SK-N-SH treated with all-trans-retinoic acid at 6 μM for 48 hours (cell line): ENCODE measurements around the gene NUDT2.
"Not testable (repeated sequence)": the region's sequence is repeated elsewhere in the genome, so short reads cannot be mapped to it uniquely, and the experiment has no call there.

Source experiments
- ATAC-seq: fragments of 200-7000 bp; cut with Tn5 transposase; 3 replicates; pipeline ENCODE4 v1.9.1; 2020; ENCODE audit warnings: mild to moderate bottlenecking, moderate library complexity
- BACH2 ChIP-seq: fragments of 250-450 bp; sonication (Bioruptor Pico); IDR thresholded peaks from 2 replicates; pipeline ENCODE4 v1.9.0; 2021; ENCODE audit warnings: mild to moderate bottlenecking, borderline replicate concordance
- CREB5 ChIP-seq: fragments of 250-450 bp; sonication (Bioruptor Pico); IDR thresholded peaks from 2 replicates; pipeline ENCODE4 v1.5.1; 2020; ENCODE audit warnings: low read depth, mild to moderate bottlenecking, moderate library complexity
- CSDC2 ChIP-seq: fragments of 250-450 bp; sonication (Bioruptor Pico); IDR thresholded peaks from 2 replicates; pipeline ENCODE4 v1.5.0; 2020; ENCODE audit warnings: mild to moderate bottlenecking, moderate library complexity
- CSRNP3 ChIP-seq: fragments of 250-450 bp; sonication (Bioruptor Pico); IDR thresholded peaks from 2 replicates; pipeline ENCODE4 v1.5.1; 2021; ENCODE audit warnings: mild to moderate bottlenecking, moderate library complexity
- ESRRG ChIP-seq: fragments of 250-450 bp; sonication (Bioruptor Pico); IDR thresholded peaks from 2 replicates; pipeline ENCODE4 v1.6.1; 2021; ENCODE audit warnings: mild to moderate bottlenecking
- ISL1 ChIP-seq: fragments of 250-450 bp; sonication (Bioruptor Pico); IDR thresholded peaks from 2 replicates; pipeline ENCODE4 v2.1.2; 2022; ENCODE audit warnings: mild to moderate bottlenecking, moderate library complexity
- OSR1 ChIP-seq: fragments of 250-450 bp; sonication (Bioruptor Pico); IDR thresholded peaks from 2 replicates; pipeline ENCODE4 v1.8.0; 2022; ENCODE audit warnings: moderate library complexity, mild to moderate bottlenecking, inconsistent platforms
- PATZ1 ChIP-seq: fragments of 250-450 bp; sonication (Bioruptor Pico); IDR thresholded peaks from 2 replicates; pipeline ENCODE4 v1.8.0; 2020; ENCODE audit warnings: mild to moderate bottlenecking, moderate library complexity, borderline replicate concordance
- POU6F1 ChIP-seq: fragments of 250-450 bp; sonication (Bioruptor Pico); IDR thresholded peaks from 2 replicates; pipeline ENCODE4 v1.8.0; 2021; ENCODE audit warnings: low read depth, mild to moderate bottlenecking, moderate library complexity, borderline replicate concordance
- RARB ChIP-seq: fragments of 250-450 bp; sonication (Bioruptor Pico); IDR thresholded peaks from 2 replicates; pipeline ENCODE4 v1.8.0; 2021; ENCODE audit warnings: mild to moderate bottlenecking, moderate library complexity
- SNAI2 ChIP-seq: fragments of 250-450 bp; sonication (Bioruptor Pico); IDR thresholded peaks from 2 replicates; pipeline ENCODE4 v1.5.0; 2020; ENCODE audit warnings: mild to moderate bottlenecking, moderate library complexity
- ZC3H10 ChIP-seq: fragments of 250-450 bp; sonication (Bioruptor Pico); IDR thresholded peaks from 2 replicates; pipeline ENCODE4 v1.5.1; 2021; ENCODE audit warnings: mild to moderate bottlenecking, moderate library complexity
- ZFP3 ChIP-seq: fragments of 250-450 bp; sonication (Bioruptor Pico); IDR thresholded peaks from 2 replicates; pipeline ENCODE4 v1.5.0; 2020; ENCODE audit warnings: mild to moderate bottlenecking, moderate library complexity
- ZFP30 ChIP-seq: fragments of 450-650 bp; formaldehyde crosslinking; IDR thresholded peaks from 2 replicates; pipeline ENCODE4 v1.5.0; 2022; ENCODE audit warnings: mild to moderate bottlenecking, moderate library complexity
- ZNF565 ChIP-seq: fragments of 450-650 bp; formaldehyde crosslinking; conservative IDR thresholded peaks from 2 replicates; pipeline ENCODE4 v1.5.0; 2020; ENCODE audit warnings: low read depth, mild to moderate bottlenecking, moderate library complexity
- ZNF70 ChIP-seq: fragments of 450-650 bp; formaldehyde crosslinking; IDR thresholded peaks from 2 replicates; pipeline ENCODE4 v1.5.0; 2020; ENCODE audit warnings: mild to moderate bottlenecking, moderate library complexity
- ZNF8 ChIP-seq: fragments of 450-650 bp; formaldehyde crosslinking; IDR thresholded peaks from 2 replicates; pipeline ENCODE4 v1.5.0; 2020; ENCODE audit warnings: mild to moderate bottlenecking, moderate library complexity
- TF ChIP-seq, protein P1 (sequence below): fragments of 250-450 bp; sonication (Bioruptor Pico); IDR thresholded peaks from 2 replicates; pipeline ENCODE4 v1.5.0; 2020; ENCODE audit warnings: mild to moderate bottlenecking, moderate library complexity

Gene NUDT2

DNA sequence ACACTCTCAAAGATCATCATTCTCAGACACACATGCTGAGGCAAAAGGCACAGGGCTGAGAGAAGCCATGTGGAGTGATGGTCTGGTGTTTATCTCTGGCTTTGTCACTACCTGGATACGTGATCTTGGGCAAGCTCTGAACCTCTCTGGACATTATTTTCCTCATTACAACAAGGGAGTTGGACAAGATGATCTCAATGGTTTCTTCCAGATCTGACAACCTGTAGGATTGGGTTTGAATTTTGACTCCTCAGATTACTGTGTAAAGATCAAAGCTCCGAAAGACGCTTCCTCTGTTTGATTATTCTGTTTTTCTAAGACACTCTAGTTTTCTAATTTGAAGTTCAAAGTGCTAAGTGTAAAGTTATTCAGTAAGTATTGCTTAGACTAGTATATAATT, 20.0 kb downstream of the NUDT2 start (continued):
- no peak for TF ChIP-seq PATZ1 (CRISPR knock-in tag)
- TF ChIP-seq RARB = no peak
- TF ChIP-seq CSDC2 = no peak

- not testable (repeated sequence) for ATAC-seq
Measured at GRCh38 chr9:34352122-34352652, 22.8 kb downstream of the NUDT2 start.

- not testable (repeated sequence) for ATAC-seq
Measured at GRCh38 chr9:34352957-34353356, 23.6 kb downstream of the NUDT2 start.

- TF ChIP-seq CSRNP3 (CRISPR knock-in tag) = no peak
- no peak for TF ChIP-seq ZNF70 (CRISPR knock-in tag)
- TF ChIP-seq CREB5 = no peak
- TF ChIP-seq OSR1 (CRISPR knock-in tag) = no peak
- TF ChIP-seq ZFP3 (CRISPR knock-in tag) = no peak
- no peak for TF ChIP-seq ZC3H10 (CRISPR knock-in tag)
- TF ChIP-seq POU6F1 (CRISPR knock-in tag) = no peak
- no peak for TF ChIP-seq ZFP30 (CRISPR knock-in tag)
- TF ChIP-seq BACH2 (CRISPR knock-in tag) = no peak
- no peak for TF ChIP-seq ZNF8
- TF ChIP-seq ESRRG = no peak
- TF ChIP-seq PATZ1 (CRISPR knock-in tag) = no peak
- no peak for TF ChIP-seq ZNF565 (CRISPR knock-in tag)
- TF ChIP-seq SNAI2 (CRISPR knock-in tag) = no peak
- TF ChIP-seq, all 23 proteins: peak for 0
- ATAC-seq = no peak
Measured at GRCh38 chr9:34362614-34363214, 33.3 kb downstream of the NUDT2 start.

GRCh38 chr9:34363619-34364351, 34.4 kb downstream of the NUDT2 start:
- ATAC-seq = no peak
- TF ChIP-seq ZFP3 (CRISPR knock-in tag) = no peak
- TF ChIP-seq PATZ1 (CRISPR knock-in tag) = no peak
- no peak for TF ChIP-seq ISL1 (CRISPR knock-in tag)
- TF ChIP-seq ZFP30 (CRISPR knock-in tag) = no peak
- no peak for TF ChIP-seq BACH2 (CRISPR knock-in tag)
- TF ChIP-seq, protein P1, sequence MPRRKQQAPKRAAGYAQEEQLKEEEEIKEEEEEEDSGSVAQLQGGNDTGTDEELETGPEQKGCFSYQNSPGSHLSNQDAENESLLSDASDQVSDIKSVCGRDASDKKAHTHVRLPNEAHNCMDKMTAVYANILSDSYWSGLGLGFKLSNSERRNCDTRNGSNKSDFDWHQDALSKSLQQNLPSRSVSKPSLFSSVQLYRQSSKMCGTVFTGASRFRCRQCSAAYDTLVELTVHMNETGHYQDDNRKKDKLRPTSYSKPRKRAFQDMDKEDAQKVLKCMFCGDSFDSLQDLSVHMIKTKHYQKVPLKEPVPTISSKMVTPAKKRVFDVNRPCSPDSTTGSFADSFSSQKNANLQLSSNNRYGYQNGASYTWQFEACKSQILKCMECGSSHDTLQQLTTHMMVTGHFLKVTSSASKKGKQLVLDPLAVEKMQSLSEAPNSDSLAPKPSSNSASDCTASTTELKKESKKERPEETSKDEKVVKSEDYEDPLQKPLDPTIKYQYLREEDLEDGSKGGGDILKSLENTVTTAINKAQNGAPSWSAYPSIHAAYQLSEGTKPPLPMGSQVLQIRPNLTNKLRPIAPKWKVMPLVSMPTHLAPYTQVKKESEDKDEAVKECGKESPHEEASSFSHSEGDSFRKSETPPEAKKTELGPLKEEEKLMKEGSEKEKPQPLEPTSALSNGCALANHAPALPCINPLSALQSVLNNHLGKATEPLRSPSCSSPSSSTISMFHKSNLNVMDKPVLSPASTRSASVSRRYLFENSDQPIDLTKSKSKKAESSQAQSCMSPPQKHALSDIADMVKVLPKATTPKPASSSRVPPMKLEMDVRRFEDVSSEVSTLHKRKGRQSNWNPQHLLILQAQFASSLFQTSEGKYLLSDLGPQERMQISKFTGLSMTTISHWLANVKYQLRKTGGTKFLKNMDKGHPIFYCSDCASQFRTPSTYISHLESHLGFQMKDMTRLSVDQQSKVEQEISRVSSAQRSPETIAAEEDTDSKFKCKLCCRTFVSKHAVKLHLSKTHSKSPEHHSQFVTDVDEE = no peak
- no peak for TF ChIP-seq ZNF8
- no peak for TF ChIP-seq ESRRG
- TF ChIP-seq, all 23 proteins: peak for 0
